Stomach (tissue), 4 donors: ENCODE results near the gene SMARCC1.

Experiments
- POLR2A ChIP-seq, 4 donors: fragments of 450-650 bp; IDR thresholded peaks; one replicate each; pipeline ENCODE4 v1.6.1; 2016; ENCODE audit warnings: antibody characterized with exemption in 4 of 4, control low read depth in 2 of 4, mild to moderate bottlenecking in 1 of 4, moderate library complexity in 1 of 4
- TF ChIP-seq, protein P1 (sequence below), 7 experiments: fragments of 450-650 bp in 4 of 7; fragments of 200-600 bp in 3 of 7; sonication (generic) in 3 of 7; IDR thresholded peaks; one replicate each; pipeline ENCODE4 v1.5.1; 2016 to 2019; ENCODE audit warnings: antibody characterized with exemption in 7 of 7, control low read depth in 2 of 7, mild to moderate bottlenecking in 1 of 7

DNA sequence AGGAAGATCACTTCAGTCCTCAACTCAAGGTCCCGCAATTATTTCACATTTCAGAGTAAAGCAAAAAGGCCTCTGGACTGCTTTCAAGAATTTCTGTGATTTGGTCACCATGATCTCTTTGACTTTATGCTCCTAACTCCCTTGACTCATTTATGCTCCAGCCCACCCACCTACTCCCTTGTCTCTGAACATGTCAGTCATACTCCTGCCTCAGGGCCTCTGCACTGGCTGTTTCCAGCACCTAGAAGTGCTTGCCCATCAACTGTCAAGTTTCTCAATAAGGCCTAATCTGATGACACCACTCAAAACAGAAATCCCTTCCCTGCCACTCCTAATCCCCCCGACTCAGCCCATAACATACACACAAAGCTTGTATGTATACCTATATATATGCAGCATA is 166.9 kb downstream of the SMARCC1 start:
- TF ChIP-seq, protein P1, sequence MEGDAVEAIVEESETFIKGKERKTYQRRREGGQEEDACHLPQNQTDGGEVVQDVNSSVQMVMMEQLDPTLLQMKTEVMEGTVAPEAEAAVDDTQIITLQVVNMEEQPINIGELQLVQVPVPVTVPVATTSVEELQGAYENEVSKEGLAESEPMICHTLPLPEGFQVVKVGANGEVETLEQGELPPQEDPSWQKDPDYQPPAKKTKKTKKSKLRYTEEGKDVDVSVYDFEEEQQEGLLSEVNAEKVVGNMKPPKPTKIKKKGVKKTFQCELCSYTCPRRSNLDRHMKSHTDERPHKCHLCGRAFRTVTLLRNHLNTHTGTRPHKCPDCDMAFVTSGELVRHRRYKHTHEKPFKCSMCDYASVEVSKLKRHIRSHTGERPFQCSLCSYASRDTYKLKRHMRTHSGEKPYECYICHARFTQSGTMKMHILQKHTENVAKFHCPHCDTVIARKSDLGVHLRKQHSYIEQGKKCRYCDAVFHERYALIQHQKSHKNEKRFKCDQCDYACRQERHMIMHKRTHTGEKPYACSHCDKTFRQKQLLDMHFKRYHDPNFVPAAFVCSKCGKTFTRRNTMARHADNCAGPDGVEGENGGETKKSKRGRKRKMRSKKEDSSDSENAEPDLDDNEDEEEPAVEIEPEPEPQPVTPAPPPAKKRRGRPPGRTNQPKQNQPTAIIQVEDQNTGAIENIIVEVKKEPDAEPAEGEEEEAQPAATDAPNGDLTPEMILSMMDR (IDR thresholded peaks at IDR 0.05), result no peak
- TF ChIP-seq POLR2A (IDR thresholded peaks at IDR 0.05), result no peak
